GM18505 (cell line): ENCODE data around the gene CNGA4.

Source experiments
- ATAC-seq: cut with Tn5 transposase; IDR thresholded peaks from one replicate; pipeline ENCODE4 v1.9.1; 2021; ENCODE audit not compliant: unreplicated experiment
- POLR2A ChIP-seq: IDR thresholded peaks from 4 replicates; pipeline ENCODE4 v1.6.1; 2011; ENCODE audit warnings: borderline replicate concordance; ENCODE audit not compliant: insufficient read depth, insufficient read length; ENCODE audit errors: extremely low read depth

Gene CNGA4

DNA sequence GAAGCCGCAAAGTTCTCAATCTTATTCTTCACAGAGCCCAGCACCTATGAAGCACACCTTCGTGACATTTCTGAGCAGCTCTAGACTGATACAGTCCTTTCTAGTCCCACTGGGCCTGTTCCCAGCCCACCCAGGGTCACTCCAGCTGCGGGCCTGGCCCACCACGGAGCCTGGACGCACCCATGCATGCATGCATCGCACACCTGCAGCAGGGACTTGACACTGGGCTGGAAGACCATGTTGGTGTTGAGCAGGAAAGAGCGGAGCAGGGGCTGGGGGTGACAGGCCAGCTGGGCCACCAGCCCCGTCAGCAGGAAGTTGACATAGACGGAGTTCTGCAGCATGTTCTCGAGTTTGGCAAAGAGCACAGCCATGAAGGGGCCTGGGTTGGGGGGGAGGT lies 24.4 kb upstream of the CNGA4 start:
- no peak for TF ChIP-seq POLR2A
- ATAC-seq: no peak

DNA sequence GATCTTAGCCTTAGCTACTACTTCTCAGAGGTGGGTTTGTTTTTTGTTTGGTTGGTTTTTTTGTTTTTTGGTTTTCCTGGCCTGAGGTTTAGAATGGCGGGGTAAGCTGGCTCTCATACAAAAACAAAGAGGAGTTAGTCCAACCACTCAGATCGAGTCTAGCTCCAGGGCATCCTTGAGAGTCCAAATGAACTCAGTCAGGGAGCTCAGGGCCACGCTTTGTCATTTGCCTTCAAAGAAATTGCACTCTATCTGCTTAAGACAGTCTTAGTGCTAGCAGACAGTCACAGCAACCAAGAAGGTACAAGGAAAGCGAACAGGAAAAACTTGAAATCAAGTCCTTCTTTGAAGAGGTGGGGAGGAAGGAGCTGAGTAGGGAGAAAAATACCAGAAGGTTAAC lies 22.4 kb upstream of the CNGA4 start:
- TF ChIP-seq POLR2A: no peak

DNA sequence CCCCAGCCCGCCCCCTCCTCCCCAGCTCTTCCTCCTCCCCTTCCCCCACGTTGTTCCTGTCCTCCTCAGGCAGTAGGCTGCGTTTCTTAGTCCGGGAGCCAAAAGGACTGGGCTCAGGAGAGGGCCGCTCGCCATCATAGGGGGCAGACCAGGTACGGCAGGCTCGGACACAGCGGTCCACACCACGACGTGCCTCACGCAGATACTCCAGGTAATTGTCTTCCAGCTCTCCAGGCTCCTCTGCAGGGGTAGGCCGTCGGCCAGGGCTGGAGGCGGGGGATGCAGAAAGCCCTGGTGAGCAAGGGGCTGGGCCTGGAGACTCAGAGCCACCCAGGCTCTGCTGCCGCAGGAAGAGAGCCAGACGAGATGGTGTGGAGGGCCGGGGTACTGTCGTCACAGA lies 21.2 kb upstream of the CNGA4 start:
- TF ChIP-seq POLR2A: no peak
- no peak for ATAC-seq

More for the DNA sequence above, 22.4 kb upstream of the CNGA4 start:
- ATAC-seq: no peak

GRCh38 chr11:6219359-6219758 lies 19.5 kb upstream of the CNGA4 start:
- no peak for TF ChIP-seq POLR2A
- no peak for ATAC-seq

DNA sequence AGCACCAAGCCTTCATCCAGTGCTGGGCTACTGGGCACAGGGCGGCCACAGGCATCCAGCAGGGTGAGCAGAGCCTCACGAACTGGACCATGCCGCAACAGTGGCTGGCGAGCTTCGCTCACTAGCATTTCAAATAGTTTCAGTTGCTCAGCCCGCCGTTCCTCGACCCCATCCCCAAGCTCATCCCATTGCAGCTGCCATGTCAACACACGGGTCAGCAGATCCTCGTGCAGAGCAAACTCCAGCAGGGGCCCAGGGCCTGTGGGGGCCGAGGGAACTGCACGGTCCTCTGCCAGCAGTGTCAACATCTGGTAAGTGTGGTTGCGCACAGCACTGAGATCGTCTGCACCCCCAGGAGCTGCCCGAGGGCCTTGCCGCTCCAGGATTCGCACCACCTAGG lies 15.0 kb upstream of the CNGA4 start:
- no peak for TF ChIP-seq POLR2A
- ATAC-seq: no peak

DNA sequence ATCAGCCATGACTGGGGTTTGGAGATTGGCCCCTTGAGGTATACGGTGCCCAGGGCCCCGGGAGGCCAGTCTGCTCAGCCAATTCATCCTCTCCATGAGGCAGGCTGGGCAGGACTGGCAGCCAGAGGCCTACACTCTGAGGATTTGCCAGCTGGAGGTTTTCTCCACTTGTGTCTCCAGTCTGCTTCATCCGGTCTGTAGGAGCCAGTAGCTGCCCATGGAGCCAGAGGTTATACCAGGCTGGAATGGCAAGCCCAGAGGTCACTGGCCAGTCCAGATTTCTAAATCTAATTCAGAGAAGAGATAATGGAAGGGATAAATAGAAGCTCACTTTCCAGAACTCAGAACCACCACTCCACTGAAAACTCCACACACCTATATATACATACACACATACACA lies 14.5 kb upstream of the CNGA4 start:
- TF ChIP-seq POLR2A: no peak
- ATAC-seq: no peak

DNA sequence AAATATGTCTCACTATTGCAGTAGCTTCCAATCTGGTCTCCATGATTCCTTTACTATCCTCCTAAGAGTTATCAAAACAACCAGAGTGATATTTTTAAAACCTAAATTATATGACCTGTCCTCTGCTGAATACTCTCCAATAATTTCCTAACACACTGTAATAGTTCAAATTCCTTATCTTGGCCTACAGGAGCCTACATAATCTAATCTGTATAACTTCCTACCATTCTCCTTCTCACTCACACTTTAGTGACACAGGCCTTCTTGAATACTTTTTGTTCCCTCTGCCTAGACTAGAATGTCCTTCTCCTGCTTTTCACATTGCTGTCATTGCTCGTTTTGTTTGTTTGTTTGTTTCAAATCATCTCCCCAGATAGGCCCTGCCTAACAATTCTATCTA lies 13.9 kb upstream of the CNGA4 start:
- no peak for ATAC-seq
- TF ChIP-seq POLR2A: no peak

DNA sequence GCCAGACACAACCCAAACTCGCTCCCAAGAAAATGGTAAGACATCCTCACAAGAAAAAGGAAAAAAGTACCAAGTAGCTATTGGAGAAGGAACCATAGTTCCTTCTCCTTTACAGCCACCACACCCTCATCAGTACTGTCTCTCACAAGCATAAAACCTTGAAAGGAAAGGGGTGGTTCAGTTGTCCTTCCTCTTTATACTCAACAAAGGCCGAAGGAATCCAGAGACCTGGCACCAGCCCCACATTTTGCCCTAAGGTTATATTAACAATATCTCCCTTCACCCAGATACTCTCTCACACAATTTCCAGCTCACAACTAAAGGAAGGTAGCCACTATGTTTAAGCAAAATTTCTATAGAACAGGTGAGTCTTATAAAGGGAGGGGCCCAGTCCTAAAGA lies 13.0 kb upstream of the CNGA4 start:
- TF ChIP-seq POLR2A: no peak
- ATAC-seq: no peak

GRCh38 chr11:6228520-6228919 lies 10.4 kb upstream of the CNGA4 start:
- no peak for ATAC-seq
- TF ChIP-seq POLR2A: no peak

GRCh38 chr11:6229911-6230310 lies 9.0 kb upstream of the CNGA4 start:
- no peak for ATAC-seq
- no peak for TF ChIP-seq POLR2A

DNA sequence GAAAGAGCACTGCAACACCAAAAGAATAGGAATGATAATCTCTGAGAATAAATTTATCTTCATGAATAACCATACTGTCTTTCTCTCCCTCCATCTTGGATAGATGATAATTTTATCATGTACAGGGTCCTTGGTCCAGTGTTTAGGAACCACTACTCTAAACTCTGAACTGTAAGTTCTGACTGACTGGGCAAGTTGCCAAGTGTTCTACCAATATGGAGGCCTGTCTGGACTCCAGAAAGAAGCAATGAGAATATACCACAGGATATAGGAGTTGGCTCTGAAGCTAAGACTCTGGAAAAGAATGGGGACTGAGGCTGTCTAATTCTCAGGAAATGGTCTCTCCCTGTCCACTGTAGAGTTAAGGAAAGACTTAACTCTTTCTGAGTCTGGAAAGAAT lies 6.0 kb upstream of the CNGA4 start:
- no peak for TF ChIP-seq POLR2A
- ATAC-seq: no peak

DNA sequence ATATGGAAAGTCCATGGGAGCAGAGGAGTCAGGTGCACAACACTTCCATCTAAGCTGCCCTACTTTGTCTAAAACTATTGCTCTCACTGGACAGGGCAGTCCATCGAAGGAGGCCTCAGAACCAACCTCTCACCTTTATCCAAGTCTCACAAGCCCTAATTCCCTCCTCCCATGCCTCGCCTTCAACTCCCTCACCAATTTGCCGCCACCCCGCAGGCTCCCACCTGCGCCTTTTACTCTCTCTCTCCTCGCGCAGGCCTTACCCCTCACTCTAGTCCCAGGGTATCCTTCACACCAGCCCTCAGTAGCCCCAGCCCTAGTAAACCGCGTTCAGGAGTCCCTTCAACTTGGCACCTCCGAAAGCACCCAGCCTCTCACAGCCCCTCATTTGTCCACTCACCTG lies 4.9 kb upstream of the CNGA4 start:
- no peak for ATAC-seq
- no peak for TF ChIP-seq POLR2A

GRCh38 chr11:6234387-6235107 lies 4.3 kb upstream of the CNGA4 start, which contains the start of gene FHIP1B:
Gene FHIP1B (minus strand): TSS chr11:6234636. CDS start chr11:6224516, 10,120 bp downstream.
- peak; percentile 94 for ATAC-seq
- peak; percentile 73 for TF ChIP-seq POLR2A

DNA sequence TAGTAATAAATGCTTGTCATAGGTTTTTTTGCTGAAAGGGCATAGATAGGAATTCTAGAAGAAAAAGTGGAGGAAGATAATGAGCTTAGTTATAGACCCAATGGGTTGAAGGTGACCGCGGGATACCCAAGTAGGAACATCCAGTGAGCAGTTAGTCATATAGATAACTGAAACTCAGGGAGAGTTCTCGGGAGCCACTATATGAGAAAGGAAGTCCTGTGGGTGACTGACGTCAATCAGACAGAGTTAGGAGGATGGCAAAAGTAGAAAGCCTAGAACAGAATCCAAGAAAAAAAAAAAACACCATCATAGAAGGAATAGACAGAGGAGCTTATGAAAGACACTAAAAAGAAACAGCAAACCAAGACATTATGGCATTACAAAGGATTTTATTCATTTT lies 1.6 kb upstream of the CNGA4 start:
- ATAC-seq: no peak
- no peak for TF ChIP-seq POLR2A
